Midbrain (tissue), 1 donor: ENCODE data around the gene GALT.
"Not testable (repeated sequence)": the region's sequence is repeated elsewhere in the genome, so short reads cannot be mapped to it uniquely, and the experiment has no call there.

Source experiments
- DNase-seq: peaks from one replicate; lab custom pipeline; 2025; lab: John Stamatoyannopoulos, UW

GALT gene

DNA sequence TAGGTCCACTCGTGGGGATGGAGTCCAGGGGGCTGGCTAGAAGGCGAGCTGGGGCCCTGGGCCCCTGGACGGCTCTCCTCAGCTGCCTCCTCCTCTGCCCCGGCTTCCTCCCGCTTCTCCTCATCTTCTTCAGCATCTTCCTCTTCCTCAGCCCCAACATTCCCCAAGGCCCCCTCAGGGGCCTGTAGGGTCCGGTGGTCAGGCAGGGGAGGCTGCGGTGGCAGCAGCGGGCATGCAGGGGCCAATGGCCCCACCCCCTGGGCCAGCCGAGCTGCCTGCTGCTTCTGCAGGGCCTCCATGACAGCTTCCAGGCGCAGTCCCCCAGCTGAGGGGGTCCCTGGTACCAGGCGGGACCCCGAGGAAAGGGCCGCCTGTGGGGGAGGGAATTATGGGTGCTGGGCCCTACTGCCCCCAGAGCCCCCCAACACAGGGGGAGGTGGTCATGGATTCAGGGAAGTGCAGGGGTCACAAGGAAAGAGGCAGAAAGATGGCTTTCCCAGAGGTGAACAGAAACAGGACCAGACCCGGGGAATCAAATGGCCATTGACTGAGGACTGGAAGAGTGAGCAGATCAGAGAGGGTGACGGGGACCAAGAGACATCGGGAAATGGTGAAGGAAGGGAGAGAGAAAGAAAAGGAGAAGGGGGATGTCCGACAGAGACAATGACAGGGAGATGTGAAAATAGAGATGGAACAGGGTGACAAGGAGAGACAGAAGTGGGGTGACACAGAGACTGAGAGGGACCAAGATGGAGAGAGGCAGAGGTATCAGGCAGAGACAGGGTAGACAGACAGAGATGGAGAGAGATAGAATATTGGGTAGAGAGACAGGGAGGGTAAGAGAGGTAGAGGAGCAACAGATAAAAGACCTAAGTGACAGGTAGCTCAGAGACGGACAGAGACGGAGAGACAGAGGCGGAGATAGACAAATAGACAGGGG is 18.5 kb upstream of the GALT start:
- DNase-seq: no peak

DNA sequence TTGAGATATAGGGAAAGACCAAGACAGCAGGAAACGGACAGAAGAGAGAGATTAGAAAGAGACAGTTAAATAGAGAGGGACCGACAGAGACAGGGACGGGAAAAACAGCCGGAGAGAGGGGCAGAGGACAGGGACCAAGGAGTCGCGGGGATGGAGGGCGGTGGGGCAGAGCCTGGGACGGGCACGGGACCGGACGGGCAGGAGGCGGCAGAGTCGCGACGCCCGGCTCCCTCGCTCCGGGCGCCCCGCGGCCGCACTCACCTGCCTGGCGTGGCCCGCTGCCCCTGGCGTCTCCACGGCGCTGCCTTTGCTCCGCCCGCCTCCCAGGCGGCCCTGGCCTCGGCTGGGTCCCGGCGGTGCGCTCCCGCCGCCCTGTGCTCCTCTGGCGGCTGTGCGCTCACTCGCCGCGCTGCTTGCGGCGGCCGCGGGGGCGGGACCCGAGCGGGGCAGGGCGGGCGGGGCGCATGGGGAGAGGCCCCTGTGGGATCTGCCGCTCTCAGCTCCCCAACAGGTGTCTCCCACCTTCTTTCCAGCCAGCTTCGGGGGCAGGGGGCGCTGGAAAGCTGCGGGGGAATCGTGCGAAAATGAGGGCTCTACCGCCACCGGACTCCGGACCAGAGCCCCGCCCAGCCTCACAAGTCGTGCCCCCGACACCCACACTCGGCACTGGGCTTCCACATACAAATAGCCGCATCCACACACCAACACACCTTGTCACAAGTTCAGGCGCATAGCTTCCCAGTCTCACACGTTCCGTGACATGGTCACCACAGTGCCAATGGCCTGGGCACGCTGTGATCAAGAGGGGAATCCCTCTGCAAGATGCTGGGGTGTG is 17.6 kb upstream of the GALT start, which contains the start of gene ARID3C:
ARID3C (minus strand) TSS at position 411 of the 835 bp plus-strand sequence. CDS start 1,052 bp downstream, outside the sequence.
- DNase-seq: no peak

DNA sequence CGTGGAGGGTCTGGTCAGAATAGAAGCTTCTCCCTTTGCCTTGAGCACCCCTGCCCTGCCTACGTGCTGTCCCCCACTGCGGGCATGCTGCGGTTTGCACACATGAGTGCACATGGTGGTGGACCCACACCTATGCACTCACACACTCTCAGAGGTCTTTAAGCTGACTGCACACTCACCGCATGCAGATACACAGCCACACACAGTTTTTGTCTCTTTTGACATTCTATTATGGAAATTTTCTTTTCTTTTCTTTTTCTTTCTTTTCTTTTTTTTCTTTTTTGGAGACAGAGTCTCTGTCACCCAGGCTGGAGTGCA is 17.0 kb upstream of the GALT start:
- DNase-seq: no peak

DNA sequence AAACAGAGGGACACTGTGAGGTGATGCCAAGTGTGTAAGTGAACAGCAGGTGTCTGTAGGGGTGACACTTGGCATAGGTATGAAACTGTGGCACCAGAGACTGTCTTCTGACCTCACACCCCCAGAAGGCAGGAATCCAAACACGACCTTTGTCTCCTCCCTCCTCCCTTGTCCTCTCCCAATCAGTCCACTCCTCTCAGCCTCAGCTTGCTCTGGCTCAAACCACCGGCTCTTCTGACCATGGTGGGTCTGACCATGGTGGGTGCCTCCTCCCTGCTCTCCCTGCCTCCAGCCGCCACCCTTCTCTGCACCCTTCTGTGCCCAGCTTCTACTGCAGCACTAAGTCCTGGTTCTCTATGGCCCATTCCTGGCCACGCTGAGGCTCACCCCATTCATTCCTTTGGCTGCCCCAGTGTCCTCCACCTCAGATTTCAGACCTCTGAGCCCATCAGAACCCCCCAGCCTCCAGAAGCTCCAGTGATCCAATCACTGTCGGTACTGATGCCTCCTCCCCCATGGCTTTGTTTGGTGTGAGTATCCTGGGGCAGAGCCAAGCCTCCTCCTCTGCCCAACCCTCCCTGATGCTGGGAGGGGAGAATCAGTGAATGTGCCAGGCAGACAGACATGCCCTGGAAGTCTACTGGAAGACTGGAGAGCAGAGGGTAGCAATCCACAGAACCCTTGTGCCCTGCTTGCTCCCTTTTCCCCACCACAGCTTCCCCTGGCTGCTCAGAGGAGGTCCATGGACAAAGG is 15.9 kb upstream of the GALT start:
- no peak for DNase-seq

DNA sequence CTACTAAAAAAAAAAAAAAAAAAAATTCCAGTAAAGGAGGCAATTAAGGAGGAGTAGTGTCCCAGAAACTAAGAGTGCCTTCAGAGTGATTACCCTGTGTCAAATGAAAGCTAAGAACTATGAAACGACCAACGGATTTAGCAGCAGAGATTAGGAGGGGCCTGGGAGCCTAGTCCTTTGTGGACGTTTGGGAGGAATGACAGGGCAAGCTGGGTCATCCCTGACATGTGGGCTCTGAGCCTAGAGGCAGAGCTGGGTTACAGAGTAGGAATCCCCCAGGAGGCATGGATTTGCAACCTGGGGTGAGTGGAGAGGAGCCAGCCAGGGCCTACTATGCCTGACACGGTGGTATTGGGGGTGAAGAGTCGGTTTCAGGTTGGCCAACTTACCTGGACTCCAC is 13.3 kb upstream of the GALT start:
- DNase-seq: no peak

DNA sequence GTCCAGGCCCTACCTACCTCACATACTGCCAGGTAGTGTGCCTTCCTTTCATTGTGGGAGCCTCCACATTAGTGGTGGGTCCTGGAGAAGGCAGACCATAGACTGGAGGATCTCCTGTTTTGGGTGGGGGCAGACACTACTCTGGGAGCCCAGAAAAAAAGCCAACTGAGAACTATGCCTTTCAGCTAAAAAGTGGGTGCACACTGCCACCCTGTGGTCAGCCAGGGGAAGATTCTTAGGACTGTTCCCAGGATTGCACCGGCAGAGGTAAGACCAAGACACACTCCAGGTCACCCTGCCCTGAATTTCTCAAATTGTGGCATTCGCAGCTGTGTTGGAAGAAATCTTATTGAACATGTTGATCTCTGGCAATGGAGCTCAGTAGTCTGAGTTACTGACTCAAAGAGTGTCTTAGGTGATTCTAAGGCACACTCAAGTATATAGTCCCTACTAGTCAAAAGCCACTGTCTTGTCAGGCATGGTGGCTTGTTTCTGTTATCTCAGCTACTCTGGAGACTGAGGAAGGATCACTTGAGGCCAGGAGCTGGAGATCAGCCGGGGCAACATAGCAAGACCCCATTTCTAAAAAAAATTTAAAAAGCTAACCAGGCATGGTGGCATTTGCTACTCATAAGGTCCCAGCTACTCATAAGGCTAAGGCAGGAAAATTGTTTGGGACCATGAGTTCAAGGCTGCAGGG is 12.5 kb upstream of the GALT start:
- peak; percentile 72 for DNase-seq

DNA sequence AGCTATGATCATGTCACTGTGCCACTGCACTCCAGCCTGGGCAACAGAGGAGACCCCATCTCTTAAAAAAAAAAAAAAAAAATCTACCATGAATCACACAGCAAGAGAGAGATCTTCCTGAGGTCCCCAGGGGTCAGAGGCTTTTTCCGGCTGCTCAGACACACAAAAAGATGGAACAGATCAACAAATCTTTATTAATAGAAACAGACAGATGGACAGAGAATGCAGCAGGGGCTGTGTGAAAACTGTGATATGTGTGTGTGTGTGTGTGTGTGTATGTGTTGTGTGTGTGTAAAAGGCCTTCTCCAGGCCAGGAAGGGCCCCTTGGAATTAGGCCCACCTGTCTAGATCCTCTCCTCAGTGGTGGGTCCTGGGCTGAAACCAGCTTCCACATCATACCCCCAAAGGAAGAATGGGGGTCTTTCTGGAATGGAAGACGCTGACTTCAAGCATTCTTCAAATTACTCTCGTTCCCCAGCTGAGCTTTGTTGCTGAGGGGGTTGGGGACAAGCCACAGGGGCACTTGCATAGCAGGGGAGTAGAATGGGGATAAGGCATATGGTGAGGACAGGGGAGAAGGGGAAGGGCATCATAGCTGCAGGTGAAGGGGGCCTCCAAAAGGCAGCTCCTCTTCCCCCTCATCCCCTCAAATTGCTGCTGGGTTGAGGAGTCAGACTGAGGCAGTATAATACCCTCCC is 11.8 kb upstream of the GALT start:
- DNase-seq: no peak

DNA sequence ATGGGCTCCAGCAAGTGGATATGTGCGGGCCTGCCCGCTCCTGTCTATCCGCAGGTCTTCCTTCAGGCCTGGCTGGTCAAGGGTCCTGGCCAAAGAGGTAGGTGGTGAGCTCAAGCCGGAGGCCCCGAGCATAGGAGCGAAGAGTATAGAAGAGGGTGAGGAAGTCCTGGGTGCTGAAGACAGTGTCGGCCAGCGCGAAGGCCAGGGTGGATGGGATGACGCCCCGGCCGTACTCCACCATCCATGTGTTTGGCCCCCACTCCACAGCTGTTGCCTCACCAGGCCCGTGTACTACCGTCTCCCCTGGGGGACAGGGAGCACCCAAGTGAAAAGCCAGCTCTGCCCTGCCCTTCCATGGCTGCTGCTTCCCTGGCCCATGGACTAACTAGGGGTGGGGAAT is 10.9 kb upstream of the GALT start:
- no peak for DNase-seq

DNA sequence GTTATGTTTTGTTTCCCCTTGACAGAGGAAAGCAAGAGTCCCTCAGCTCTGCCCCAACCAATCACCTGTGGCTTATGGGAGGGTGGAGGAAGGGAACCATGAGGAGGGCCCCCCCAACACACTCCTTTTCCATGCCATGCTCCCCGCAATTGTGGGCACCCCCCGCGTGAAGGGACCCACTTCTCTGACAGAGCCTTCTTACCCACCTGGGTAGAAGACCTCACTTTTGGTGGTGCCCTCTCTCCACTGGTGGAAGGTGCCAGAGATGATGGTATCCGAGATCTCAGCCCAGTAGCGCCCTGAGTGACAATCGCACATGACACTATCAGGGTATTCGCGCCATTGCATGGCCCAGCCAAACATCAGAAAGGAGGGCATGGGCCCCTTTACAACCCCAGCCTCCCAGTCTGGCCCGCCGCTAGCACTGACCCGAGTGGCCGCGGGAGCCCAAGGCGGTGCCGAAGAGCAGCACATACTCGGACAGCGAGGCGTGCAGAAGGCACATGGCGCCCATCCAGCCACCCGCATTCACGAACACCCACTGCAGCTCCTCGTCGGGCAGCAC is 9.6 kb upstream of the GALT start:
- DNase-seq: no peak

DNA sequence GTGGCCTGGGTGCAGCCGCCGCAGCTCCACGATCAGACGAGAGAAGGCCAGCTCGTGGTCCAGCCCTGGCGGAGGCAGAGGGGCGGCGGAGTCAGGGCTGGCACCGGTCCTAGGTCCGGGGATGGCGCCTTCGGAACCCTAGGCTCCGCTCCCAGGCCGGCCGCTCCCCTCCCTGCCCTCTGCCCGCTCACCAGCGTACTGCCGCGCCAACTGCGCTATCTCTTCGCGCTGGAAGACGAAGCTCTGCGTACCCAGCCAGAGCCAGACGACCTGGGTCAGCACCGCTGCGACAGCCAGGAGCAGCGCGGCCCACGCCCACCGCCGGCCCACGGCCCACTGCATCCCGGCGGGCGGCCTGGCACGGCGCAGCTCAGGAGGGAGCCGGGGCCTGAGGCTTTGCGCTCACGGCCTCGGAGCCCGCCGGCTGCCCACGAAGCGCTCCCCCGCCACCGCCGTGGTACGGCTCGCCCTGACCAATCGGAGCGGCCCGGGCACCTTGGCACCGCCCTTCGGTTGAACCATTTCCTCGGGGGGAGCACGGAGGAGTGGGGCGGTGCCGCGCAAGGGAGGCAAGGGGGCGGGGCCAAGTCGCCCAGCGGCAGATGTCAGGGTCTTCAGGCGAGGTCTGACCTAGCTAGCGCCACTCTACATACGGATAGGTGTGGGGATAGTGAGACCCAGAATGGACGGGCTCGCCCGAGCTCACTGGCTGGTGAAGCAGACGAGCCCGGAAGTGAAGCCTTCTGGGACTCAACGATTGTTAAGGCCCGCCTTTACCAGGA is 8.9 kb upstream of the GALT start, which contains the start of gene SIGMAR1:
SIGMAR1 (minus strand) TSS at position 432 of the 782 bp plus-strand sequence; CDS start at position 342, 90 bp downstream.
- DNase-seq: peak; percentile 93

DNA sequence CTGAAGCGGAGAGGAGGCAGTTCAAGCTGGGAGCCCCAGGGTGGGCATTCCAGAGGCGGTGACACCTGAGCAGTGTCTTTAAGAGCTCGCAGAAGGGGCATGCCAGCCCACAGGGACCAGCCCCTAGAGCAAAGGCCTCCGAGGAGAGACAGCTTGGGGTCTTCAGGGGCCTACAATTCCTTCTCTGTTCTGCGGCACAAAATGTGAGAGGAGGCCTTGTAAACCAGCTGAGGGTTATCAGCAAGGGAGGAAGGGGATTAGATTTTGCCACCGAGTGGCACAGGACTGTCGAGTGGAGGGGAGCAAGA is 8.4 kb upstream of the GALT start:
- no peak for DNase-seq

DNA sequence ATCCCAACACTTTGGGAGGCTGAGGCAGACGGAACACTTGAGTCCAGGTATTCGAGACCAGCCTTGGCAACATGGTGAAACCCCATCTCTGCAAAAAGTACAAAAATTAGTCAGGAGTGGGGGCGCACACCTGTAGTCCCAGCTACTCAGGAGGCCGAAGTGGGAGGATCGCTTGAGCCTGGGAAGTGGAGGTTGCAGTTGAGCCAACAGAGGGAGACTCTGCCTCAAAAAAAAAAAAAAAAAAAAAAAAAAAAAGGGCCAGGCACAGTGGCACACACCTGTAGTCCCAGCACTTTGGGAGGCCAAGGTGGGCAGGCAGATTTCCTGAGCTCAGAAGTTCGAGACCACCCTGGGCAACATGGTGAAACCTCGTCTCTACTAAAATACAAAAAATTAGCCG is 7.2 kb upstream of the GALT start:
- DNase-seq: not testable (repeated sequence)

DNA sequence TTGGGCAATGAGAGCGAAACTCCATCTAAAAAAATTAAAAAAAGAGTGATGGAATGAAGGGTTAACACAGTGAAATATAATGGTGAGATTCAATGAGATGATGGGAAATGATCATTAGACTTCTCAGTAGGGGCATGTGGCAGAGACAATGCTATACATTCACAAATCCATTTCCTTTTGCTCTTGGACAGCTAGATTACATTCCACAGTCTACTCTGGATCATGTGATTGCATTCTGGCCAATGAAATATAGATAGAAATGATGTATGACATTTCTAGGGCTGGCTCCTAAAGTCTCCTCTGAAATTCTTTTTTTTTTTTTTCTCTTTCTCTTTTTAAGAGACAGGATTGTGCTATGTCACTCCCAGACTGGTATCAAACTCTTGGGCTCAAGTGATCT is 3.8 kb upstream of the GALT start:
- DNase-seq: no peak

DNA sequence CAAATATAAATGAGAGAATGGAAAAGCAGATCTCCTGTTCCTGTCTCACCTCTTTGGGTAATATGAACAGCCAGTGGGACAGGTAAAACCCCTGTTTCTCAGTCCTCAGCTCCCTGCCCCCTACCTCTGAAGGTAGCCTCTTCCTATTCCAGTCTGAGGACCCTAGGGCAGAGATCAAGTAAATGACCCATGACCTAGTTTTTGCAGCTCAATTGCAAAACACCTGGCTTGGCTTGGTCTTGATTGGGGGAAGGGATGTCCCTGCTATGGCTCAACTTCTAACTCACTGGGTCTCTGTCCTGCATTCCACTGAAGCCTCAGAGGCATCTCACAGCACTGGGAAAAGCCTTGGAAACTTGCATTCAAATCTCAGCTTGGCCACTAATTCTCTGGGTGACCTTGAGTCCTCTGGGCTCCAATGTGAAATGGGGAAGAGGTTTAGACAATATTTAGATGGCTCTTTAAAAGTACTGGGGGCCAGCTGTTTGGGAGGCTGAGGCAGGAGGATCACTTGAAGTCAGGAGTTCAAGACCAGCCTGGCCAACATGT is 1.6 kb upstream of the GALT start:
- DNase-seq: no peak

DNA sequence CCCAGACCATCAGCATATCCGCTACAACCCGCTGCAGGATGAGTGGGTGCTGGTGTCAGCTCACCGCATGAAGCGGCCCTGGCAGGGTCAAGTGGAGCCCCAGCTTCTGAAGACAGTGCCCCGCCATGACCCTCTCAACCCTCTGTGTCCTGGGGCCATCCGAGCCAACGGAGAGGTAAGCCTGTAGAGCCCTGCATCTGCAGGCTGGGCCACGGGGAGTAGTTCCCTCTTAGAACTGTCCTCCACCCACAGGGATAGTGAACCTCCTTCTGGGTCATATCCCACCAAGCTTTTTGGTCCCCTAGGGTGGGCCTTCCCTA is 569 bp downstream of the GALT start:
- no peak for DNase-seq

DNA sequence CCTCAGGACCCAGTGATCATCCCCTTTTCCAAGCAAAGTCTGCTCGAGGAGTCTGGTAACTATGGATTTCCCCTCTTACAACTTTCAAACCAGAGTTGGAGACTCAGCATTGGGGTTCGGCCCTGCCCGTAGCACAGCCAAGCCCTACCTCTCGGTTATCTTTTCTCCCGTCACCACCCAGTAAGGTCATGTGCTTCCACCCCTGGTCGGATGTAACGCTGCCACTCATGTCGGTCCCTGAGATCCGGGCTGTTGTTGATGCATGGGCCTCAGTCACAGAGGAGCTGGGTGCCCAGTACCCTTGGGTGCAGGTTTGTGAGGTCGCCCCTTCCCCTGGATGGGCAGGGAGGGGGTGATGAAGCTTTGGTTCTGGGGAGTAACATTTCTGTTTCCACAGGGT is 1.2 kb downstream of the GALT start:
- DNase-seq: no peak

DNA sequence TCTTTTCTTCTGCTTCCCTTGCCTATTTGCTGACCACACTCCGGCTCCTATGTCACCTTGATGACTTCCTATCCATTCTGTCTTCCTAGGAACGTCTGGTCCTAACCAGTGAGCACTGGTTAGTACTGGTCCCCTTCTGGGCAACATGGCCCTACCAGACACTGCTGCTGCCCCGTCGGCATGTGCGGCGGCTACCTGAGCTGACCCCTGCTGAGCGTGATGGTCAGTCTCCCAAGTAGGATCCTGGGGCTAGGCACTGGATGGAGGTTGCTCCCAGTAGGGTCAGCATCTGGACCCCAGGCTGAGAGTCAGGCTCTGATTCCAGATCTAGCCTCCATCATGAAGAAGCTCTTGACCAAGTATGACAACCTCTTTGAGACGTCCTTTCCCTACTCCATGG is 2.2 kb downstream of the GALT start:
- no peak for DNase-seq

DNA sequence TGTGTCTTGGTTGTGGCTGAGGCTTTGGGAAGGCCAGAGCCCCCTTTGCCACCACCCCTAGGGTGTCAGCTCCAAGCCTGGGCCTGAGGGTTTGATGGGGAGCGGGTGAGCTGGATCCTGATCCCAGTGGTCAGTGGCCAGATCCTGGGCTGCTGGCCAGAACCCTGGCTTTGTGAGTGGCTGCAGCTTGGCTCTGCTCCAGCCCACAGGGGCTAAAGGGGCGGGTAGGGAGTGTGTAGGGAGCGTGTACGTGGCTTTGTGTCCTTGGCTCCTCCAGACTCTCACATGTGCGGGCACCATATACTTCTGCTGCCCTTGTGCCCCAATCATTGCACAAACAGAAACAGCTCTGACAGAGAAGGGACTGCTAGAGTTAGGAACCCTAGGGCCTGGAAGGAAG is 4.3 kb downstream of the GALT start:
- peak; percentile 24 for DNase-seq

DNA sequence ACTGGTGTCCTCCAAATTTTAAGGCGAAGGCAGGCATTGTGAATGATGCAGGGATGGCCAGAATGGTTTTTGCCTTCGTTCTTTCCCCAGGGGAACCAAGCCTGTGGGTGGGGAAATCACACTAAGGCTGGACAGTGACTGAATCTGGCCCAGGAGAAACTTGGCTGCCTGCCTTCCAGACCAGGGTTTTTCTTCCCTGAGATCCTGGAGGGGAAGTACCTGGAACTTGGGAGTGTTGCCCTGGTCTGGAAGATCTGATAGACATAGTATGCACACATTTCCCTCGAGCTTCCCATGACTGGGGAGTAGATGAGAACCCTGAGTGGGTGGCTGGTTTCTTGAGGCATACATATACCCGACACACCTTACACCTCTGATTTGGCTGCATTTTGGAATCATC is 4.8 kb downstream of the GALT start:
- no peak for DNase-seq
